ENCODE results near the gene NF1.

NF1 gene

GRCh38 chr17:31289790-31290189 is 195.0 kb downstream of the NF1 start:
- Histone ChIP-seq H3K18ac (ENCODE audit: low read depth in 1 of 2, low read length in 2 of 2) (no peak overlapping the region), H4K8ac (ENCODE audit: low read length) (no peak overlapping the region), H2BK15ac (ENCODE audit: low read depth, poor library complexity, severe bottlenecking) (no peak overlapping the region), H3K23ac (ENCODE audit: low read length in 2 of 2) (no peak overlapping the region), H3K4me1 (ENCODE audit: control insufficient read depth, insufficient read depth, low read depth, low read length) (no peaks in the 10 kb centered on the region), H4K91ac (ENCODE audit: low read length) (no peak overlapping the region), H3K4me2 (ENCODE audit: low read length, poor library complexity, severe bottlenecking) (no peak overlapping the region), H3K27ac (ENCODE audit: low read length, poor library complexity, severe bottlenecking) (no peak overlapping the region), H2BK120ac (ENCODE audit: low read depth, low read length) (no peak overlapping the region), H3K4ac (ENCODE audit: low read depth in 1 of 2, low read length in 2 of 2) (no peak overlapping the region), H2BK12ac (ENCODE audit: low read length in 2 of 2) (no peak overlapping the region), H3K79me1 (replicated peaks; ENCODE audit: low read length, poor library complexity, severe bottlenecking) (peaks cover 7% of the 10 kb centered on the region), H2AK5ac (ENCODE audit: low read length, severe bottlenecking) (no peak overlapping the region), H3K14ac (ENCODE audit: low read length in 2 of 2) (no peak overlapping the region), H3K36me3 (ENCODE audit: control insufficient read depth in 1 of 2, insufficient read depth in 2 of 2, low read depth in 1 of 2, low read length in 2 of 2) (peaks cover 6 to 13% of the 10 kb centered on the region in 2 experiments), H3K27me3 (ENCODE audit: control insufficient read depth in 1 of 2, insufficient read depth in 1 of 2, low read length in 2 of 2) (no peaks in the 10 kb centered on the region), H2AFZ (ENCODE audit: low read depth, low read length) (no peak overlapping the region), H2BK5ac (ENCODE audit: low read depth, low read length, poor library complexity, severe bottlenecking) (no peak overlapping the region), H3K4me3 (ENCODE audit: insufficient read depth in 1 of 2, low read depth in 1 of 2, low read length in 2 of 2) (no peak overlapping the region), H3K9ac (ENCODE audit: low read length) (peak overlapping the region; percentile 26), H3K9me3 (ENCODE audit: control insufficient read depth, low read length) (no peaks in the 10 kb centered on the region)
- no peak for DNase-seq
- no CpG with 5 or more reads among the region's 3 CpGs for WGBS

DNA sequence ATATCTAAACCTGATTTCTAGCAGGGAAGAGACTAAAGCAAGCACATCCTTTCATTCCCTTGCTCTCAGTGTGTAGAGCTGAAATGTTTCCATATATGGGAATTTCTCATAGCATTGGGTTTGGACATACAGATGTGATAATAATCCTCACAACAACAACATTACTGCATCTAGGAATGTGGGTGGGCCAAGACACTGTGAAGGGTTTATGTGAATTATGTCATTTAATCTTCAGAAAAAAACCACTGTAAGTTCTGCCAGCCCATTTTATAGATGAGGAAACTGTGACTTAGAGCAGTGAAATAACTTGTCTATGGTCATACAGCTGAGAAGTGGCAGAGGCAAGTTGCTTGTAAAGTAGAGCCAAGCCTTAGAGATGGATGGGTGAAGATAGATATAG is 197.0 kb downstream of the NF1 start:
- Histone ChIP-seq H2BK15ac (ENCODE audit: low read depth, poor library complexity, severe bottlenecking) (no peak overlapping the region), H2BK5ac (ENCODE audit: low read depth, low read length, poor library complexity, severe bottlenecking) (no peak overlapping the region), H3K4me3 (ENCODE audit: insufficient read depth in 1 of 2, low read depth in 1 of 2, low read length in 2 of 2) (no peak overlapping the region), H3K4ac (ENCODE audit: low read depth in 1 of 2, low read length in 2 of 2) (no peak overlapping the region), H3K4me1 (ENCODE audit: control insufficient read depth, insufficient read depth, low read depth, low read length) (no peaks in the 10 kb centered on the region), H4K91ac (ENCODE audit: low read length) (no peak overlapping the region), H3K9ac (ENCODE audit: low read length) (no peak overlapping the region), H2BK12ac (ENCODE audit: low read length in 2 of 2) (no peak overlapping the region), H3K27me3 (ENCODE audit: control insufficient read depth in 1 of 2, insufficient read depth in 1 of 2, low read length in 2 of 2) (no peaks in the 10 kb centered on the region), H3K4me2 (ENCODE audit: low read length, poor library complexity, severe bottlenecking) (no peak overlapping the region), H2AK5ac (ENCODE audit: low read length, severe bottlenecking) (no peak overlapping the region), H3K23ac (ENCODE audit: low read length in 2 of 2) (no peak overlapping the region), H3K36me3 (ENCODE audit: control insufficient read depth in 1 of 2, insufficient read depth in 2 of 2, low read depth in 1 of 2, low read length in 2 of 2) (peaks cover 4 to 12% of the 10 kb centered on the region in 2 experiments), H3K18ac (ENCODE audit: low read depth in 1 of 2, low read length in 2 of 2) (no peak overlapping the region), H2BK120ac (ENCODE audit: low read depth, low read length) (no peak overlapping the region), H2AFZ (ENCODE audit: low read depth, low read length) (no peak overlapping the region), H4K8ac (ENCODE audit: low read length) (no peak overlapping the region), H3K79me1 (replicated peaks; ENCODE audit: low read length, poor library complexity, severe bottlenecking) (peaks cover 2% of the 10 kb centered on the region), H3K9me3 (ENCODE audit: control insufficient read depth, low read length) (no peaks in the 10 kb centered on the region), H3K27ac (ENCODE audit: low read length, poor library complexity, severe bottlenecking) (no peak overlapping the region), H3K14ac (ENCODE audit: low read length in 2 of 2) (no peak overlapping the region)
- DNase-seq, result no peak

DNA sequence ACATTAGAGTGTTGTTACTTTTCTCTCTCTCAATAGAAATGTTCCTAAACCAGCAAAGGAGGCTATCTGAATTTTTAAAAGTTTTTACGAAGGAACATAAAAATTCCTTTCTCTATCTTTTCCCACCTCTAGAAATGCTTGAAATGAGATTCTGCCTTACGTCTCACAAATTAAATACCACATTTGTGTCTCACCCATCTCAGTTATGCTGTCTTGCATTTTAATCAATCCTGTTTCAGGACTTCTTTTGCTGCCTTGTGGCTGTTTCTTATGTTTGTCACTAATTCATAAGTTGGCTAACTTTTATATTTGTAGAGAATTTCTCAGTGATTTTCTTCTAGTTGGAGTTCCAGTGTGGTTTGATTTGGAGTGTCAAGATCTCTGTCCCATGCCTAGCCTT is 198.8 kb downstream of the NF1 start:
- H3K9ac ChIP-seq (ENCODE audit: low read length), result no peak overlapping the region
- H3K27ac ChIP-seq (ENCODE audit: low read length, poor library complexity, severe bottlenecking), result no peak overlapping the region
- H3K27me3 ChIP-seq (ENCODE audit: control insufficient read depth in 1 of 2, insufficient read depth in 1 of 2, low read length in 2 of 2), result no peaks in the 10 kb centered on the region
- H2BK15ac ChIP-seq (ENCODE audit: low read depth, poor library complexity, severe bottlenecking), result no peak overlapping the region
- H3K4me3 ChIP-seq (ENCODE audit: insufficient read depth in 1 of 2, low read depth in 1 of 2, low read length in 2 of 2), result no peak overlapping the region
- H3K14ac ChIP-seq (ENCODE audit: low read length in 2 of 2), result no peak overlapping the region
- no peak overlapping the region for H2BK5ac ChIP-seq (ENCODE audit: low read depth, low read length, poor library complexity, severe bottlenecking)
- peaks cover 3 to 6% of the 10 kb centered on the region in 2 experiments for H3K36me3 ChIP-seq (ENCODE audit: control insufficient read depth in 1 of 2, insufficient read depth in 2 of 2, low read depth in 1 of 2, low read length in 2 of 2)
- DNase-seq, result no peak
- no peak overlapping the region for H4K91ac ChIP-seq (ENCODE audit: low read length)
- H4K8ac ChIP-seq (ENCODE audit: low read length), result no peak overlapping the region
- H2BK120ac ChIP-seq (ENCODE audit: low read depth, low read length), result no peak overlapping the region
- no peak overlapping the region for H3K4ac ChIP-seq (ENCODE audit: low read depth in 1 of 2, low read length in 2 of 2)
- H2AFZ ChIP-seq (ENCODE audit: low read depth, low read length), result no peak overlapping the region
- no peak overlapping the region for H3K4me2 ChIP-seq (ENCODE audit: low read length, poor library complexity, severe bottlenecking)
- no peaks in the 10 kb centered on the region for H3K4me1 ChIP-seq (ENCODE audit: control insufficient read depth, insufficient read depth, low read depth, low read length)
- H2BK12ac ChIP-seq (ENCODE audit: low read length in 2 of 2), result no peak overlapping the region
- H3K79me1 ChIP-seq (replicated peaks; ENCODE audit: low read length, poor library complexity, severe bottlenecking), result peaks cover 4% of the 10 kb centered on the region
- no peak overlapping the region for H2AK5ac ChIP-seq (ENCODE audit: low read length, severe bottlenecking)
- H3K18ac ChIP-seq (ENCODE audit: low read depth in 1 of 2, low read length in 2 of 2), result no peak overlapping the region
- WGBS, result 98% methylated on average over 2 of the region's 2 CpGs
- H3K9me3 ChIP-seq (ENCODE audit: control insufficient read depth, low read length), result no peaks in the 10 kb centered on the region
- H3K23ac ChIP-seq (ENCODE audit: low read length in 2 of 2), result no peak overlapping the region

DNA sequence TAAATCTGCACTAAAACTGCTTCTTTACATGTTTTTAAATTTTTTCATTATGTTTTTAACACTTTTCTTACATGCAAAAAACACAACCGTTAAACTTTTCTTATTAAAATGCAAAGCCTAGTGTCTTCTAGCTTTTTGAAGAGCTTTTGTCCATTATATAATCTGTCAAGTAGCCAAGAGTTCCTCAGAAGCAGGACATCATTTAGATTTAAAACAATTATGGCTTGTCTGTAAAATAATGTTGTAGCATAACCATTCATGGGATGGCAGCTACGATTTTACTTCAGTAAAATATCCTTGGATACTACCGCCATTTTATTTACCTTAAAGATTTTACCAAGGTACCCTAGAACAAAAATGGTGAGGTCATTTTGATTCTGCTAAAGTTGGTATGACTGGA is 199.5 kb downstream of the NF1 start:
- Histone ChIP-seq H3K23ac (ENCODE audit: low read length in 2 of 2) (no peak overlapping the region), H3K27me3 (ENCODE audit: control insufficient read depth in 1 of 2, insufficient read depth in 1 of 2, low read length in 2 of 2) (no peaks in the 10 kb centered on the region), H3K18ac (ENCODE audit: low read depth in 1 of 2, low read length in 2 of 2) (no peak overlapping the region), H3K36me3 (ENCODE audit: control insufficient read depth in 1 of 2, insufficient read depth in 2 of 2, low read depth in 1 of 2, low read length in 2 of 2) (peaks cover 3 to 6% of the 10 kb centered on the region in 2 experiments), H2BK12ac (ENCODE audit: low read length in 2 of 2) (no peak overlapping the region), H3K9me3 (ENCODE audit: control insufficient read depth, low read length) (no peaks in the 10 kb centered on the region), H4K8ac (ENCODE audit: low read length) (no peak overlapping the region), H3K4me2 (ENCODE audit: low read length, poor library complexity, severe bottlenecking) (no peak overlapping the region), H4K91ac (ENCODE audit: low read length) (no peak overlapping the region), H3K9ac (ENCODE audit: low read length) (no peak overlapping the region), H2AK5ac (ENCODE audit: low read length, severe bottlenecking) (no peak overlapping the region), H2AFZ (ENCODE audit: low read depth, low read length) (no peak overlapping the region), H3K4me3 (ENCODE audit: insufficient read depth in 1 of 2, low read depth in 1 of 2, low read length in 2 of 2) (no peak overlapping the region), H3K27ac (ENCODE audit: low read length, poor library complexity, severe bottlenecking) (no peak overlapping the region), H2BK5ac (ENCODE audit: low read depth, low read length, poor library complexity, severe bottlenecking) (no peak overlapping the region), H3K4ac (ENCODE audit: low read depth in 1 of 2, low read length in 2 of 2) (no peak overlapping the region), H3K14ac (ENCODE audit: low read length in 2 of 2) (no peak overlapping the region), H3K79me1 (replicated peaks; ENCODE audit: low read length, poor library complexity, severe bottlenecking) (peaks cover 4% of the 10 kb centered on the region), H2BK120ac (ENCODE audit: low read depth, low read length) (no peak overlapping the region), H2BK15ac (ENCODE audit: low read depth, poor library complexity, severe bottlenecking) (no peak overlapping the region), H3K4me1 (ENCODE audit: control insufficient read depth, insufficient read depth, low read depth, low read length) (no peaks in the 10 kb centered on the region)
- no peak for DNase-seq
- 100% methylated on average over 2 of the region's 3 CpGs for WGBS
